B cell (primary cell): Measurements from ENCODE around the gene UTP25. TPM values are rescaled to one million over a fixed set of nuclear protein-coding genes. Genes with fewer than 3 reads are reported as not detected.

Experiments used
- ATAC-seq: fragments of 200-7000 bp; cut with Tn5 transposase; one replicate; pipeline ENCODE4 v1.10.0; 2021; ENCODE audit warnings: low read depth, mild to moderate bottlenecking, moderate number of reproducible peaks, moderate library complexity
- CTCF ChIA-PET: fragments of 350-600 bp; sonication (Branson Sonifier 250); formaldehyde crosslinking; loops from one replicate; lab custom pipeline; 2021; ENCODE audit warnings: antibody characterized with exemption, inconsistent platforms; lab: Charles Lee
- POLR2A ChIA-PET: fragments of 350-600 bp; sonication (Branson Sonifier 250); formaldehyde crosslinking; loops from one replicate; lab custom pipeline; 2021; ENCODE audit warnings: antibody characterized with exemption; lab: Charles Lee
- DNase-seq: peaks from one replicate; pipeline ENCODE4 v3.0.0; 2013
- H2AFZ ChIP-seq: 2 replicates; pipeline ENCODE4 v1.6.1; 2012; ENCODE audit warnings: mild to moderate bottlenecking, low read depth, low read length; ENCODE audit not compliant: insufficient read depth, poor library complexity, severe bottlenecking
- H3K27ac ChIP-seq, 2 donors: 1 replicate in 1 of 2; 2 replicates in 1 of 2; pipeline ENCODE4 v1.5.1; 2012 to 2013; ENCODE audit warnings: low read length in 2 of 2, mild to moderate bottlenecking in 2 of 2, moderate library complexity in 1 of 2
- H3K27me3 ChIP-seq, 4 experiments: fragments of 200-600 bp in 1 of 4; sonication (generic) in 1 of 4; replicated peaks in 1 of 4; 1 replicate in 2 of 4; 2 replicates in 2 of 4; pipeline versions ENCODE4 v1.6.1 to v1.7.0; 2013 to 2016; ENCODE audit warnings: low read length in 3 of 4, mild to moderate bottlenecking in 2 of 4, mixed read lengths in 1 of 4, moderate library complexity in 1 of 4; ENCODE audit not compliant: insufficient read depth in 4 of 4, control insufficient read depth in 3 of 4; ENCODE audit errors: control extremely low read depth in 1 of 4
- H3K36me3 ChIP-seq, 2 experiments: replicated peaks in 1 of 2; 1 replicate in 1 of 2; 2 replicates in 1 of 2; pipeline versions ENCODE4 v1.6.1 to v1.7.1; 2013; ENCODE audit warnings: low read length in 1 of 2; ENCODE audit not compliant: insufficient read depth in 2 of 2, control insufficient read depth in 1 of 2; ENCODE audit errors: control extremely low read depth in 1 of 2, extremely low read depth in 1 of 2
- H3K4me1 ChIP-seq, 2 donors: fragments of 200-600 bp in 1 of 2; sonication (generic) in 1 of 2; 1 replicate in 1 of 2; 2 replicates in 1 of 2; pipeline versions ENCODE4 v1.5.1 to v1.6.1; 2013 to 2017; ENCODE audit warnings: low read length in 2 of 2; ENCODE audit not compliant: control insufficient read depth in 2 of 2, insufficient read depth in 2 of 2
- H3K4me2 ChIP-seq: replicated peaks from 2 replicates; pipeline ENCODE3; 2012; ENCODE audit warnings: mild to moderate bottlenecking, low read depth, low read length; ENCODE audit not compliant: poor library complexity, severe bottlenecking
- H3K4me3 ChIP-seq, 5 experiments: fragments of 200-600 bp in 1 of 5; sonication (generic) in 1 of 5; 1 replicate in 3 of 5; 2 replicates in 2 of 5; pipeline versions ENCODE4 v1.5.1 to v1.7.0; 2011 to 2016; ENCODE audit warnings: low read length in 4 of 5, mild to moderate bottlenecking in 4 of 5, low read depth in 2 of 5, control low read depth in 1 of 5, moderate library complexity in 1 of 5; ENCODE audit not compliant: insufficient read depth in 1 of 5; ENCODE audit errors: control extremely low read depth in 1 of 5, extremely low read depth in 1 of 5
- H3K79me2 ChIP-seq: fragments of 200-600 bp; sonication (generic); one replicate; pipeline ENCODE4 v1.6.0; 2016; ENCODE audit warnings: low read length; ENCODE audit not compliant: control insufficient read depth, insufficient read depth
- H3K9ac ChIP-seq: fragments of 200-600 bp; sonication (generic); 2 replicates; pipeline ENCODE4 v1.6.1; 2017; ENCODE audit warnings: mild to moderate bottlenecking, low read length, moderate library complexity
- H3K9me3 ChIP-seq, 3 donors: one replicate each; pipeline versions ENCODE4 v1.6.1 to v1.7.1; 2013; ENCODE audit warnings: low read length in 2 of 3; ENCODE audit not compliant: control insufficient read depth in 2 of 3, insufficient read depth in 1 of 3; ENCODE audit errors: control extremely low read depth in 1 of 3
- H4K20me1 ChIP-seq: 2 replicates; pipeline ENCODE4 v1.6.0; 2012; ENCODE audit warnings: mild to moderate bottlenecking, low read length; ENCODE audit not compliant: insufficient read depth, control insufficient read depth, poor library complexity, severe bottlenecking
- H3K27ac Mint-ChIP-seq: one replicate; pipeline ENCODE4 v1.8.0; 2021; ENCODE audit warnings: mixed read lengths
- H3K27me3 Mint-ChIP-seq: one replicate; pipeline ENCODE4 v1.8.0; 2021; ENCODE audit warnings: mixed read lengths
- H3K4me1 Mint-ChIP-seq: one replicate; pipeline ENCODE4 v1.8.0; 2021; ENCODE audit warnings: mixed read lengths
- H3K4me3 Mint-ChIP-seq: one replicate; pipeline ENCODE4 v1.8.0; 2021; ENCODE audit warnings: mixed read lengths
- H3K9me3 Mint-ChIP-seq: one replicate; pipeline ENCODE4 v1.8.0; 2022; ENCODE audit warnings: mixed read lengths; ENCODE audit not compliant: insufficient read depth
- CTCF ChIP-seq: fragments of 200-600 bp; IDR thresholded peaks from one replicate; pipeline ENCODE4 v1.8.0; 2022; ENCODE audit warnings: antibody characterized with exemption, mild to moderate bottlenecking
- EZH2 ChIP-seq: IDR thresholded peaks from 2 replicates; pipeline ENCODE4 v1.6.1; 2012; ENCODE audit warnings: borderline replicate concordance, low read depth, mild to moderate bottlenecking, moderate library complexity, low read length; ENCODE audit not compliant: insufficient read depth, poor library complexity, severe bottlenecking
- WGBS: methylation state at CpG from one replicate; pipeline ENCODE4 v1.1.5; 2013; ENCODE audit warnings: missing lambda C conversion rate; ENCODE audit not compliant: insufficient coverage; 5-methylcytosine and 5-hydroxymethylcytosine counted together
- intact Hi-C: fragments of 100-400 bp; cut with micrococcal nuclease; formaldehyde crosslinking; loops from one replicate; pipeline ENCODE4 v1.10.0; 2022
- polyA plus RNA-seq: library from polyadenylated mRNA; depleted of rRNA; stranded (reverse); fragments of >200 nt; gene quantifications from 2 replicates; pipeline ENCODE4 v1.2.3, GENCODE V29; 2012
- total RNA-seq, 2 donors: library from RNA; stranded (reverse); fragments of 120-200 nt in 1 of 2; gene quantifications; 1 replicate in 1 of 2; 2 replicates in 1 of 2; pipeline versions ENCODE4 v1.2.3 to v1.2.4, GENCODE V29; 2013 to 2022

Gene UTP25
- total and polyA plus RNA-seq, 2 donors (not counting 1 experiment from before 2014, with no cell fraction given) = 6.2 to 16.6 TPM

- no peak overlapping the region for H3K27ac ChIP-seq
- WGBS = no CpG with 5 or more reads among the region's 1 CpG
- POLR2A ChIA-PET = no interaction called here
These were observed 24.2 kb upstream of the UTP25 start for GRCh38 chr1:209803568-209803967.

More at GRCh38 chr1:209803568-209803967, 24.2 kb upstream of the UTP25 start:
- H3K27ac Mint-ChIP-seq = no peak overlapping the region
- Histone ChIP-seq H3K79me2 (no peaks in the 10 kb centered on the region), H3K9me3 (peaks cover 0 to 8% (median 0%) of the 10 kb centered on the region in 3 donors), H3K4me1 (peaks cover 10 to 13% of the 10 kb centered on the region in 2 donors), H3K9ac (no peak overlapping the region), H4K20me1 (no peaks in the 10 kb centered on the region), H2AFZ (no peak overlapping the region), H3K4me2 (no peak overlapping the region), H3K27me3 (peaks cover 0 to 18% (median 9%) of the 10 kb centered on the region in 4 experiments), H3K36me3 (no peaks in the 10 kb centered on the region), H3K4me3 (no peak overlapping the region)
- no peak for DNase-seq
- CTCF ChIA-PET = no interaction called here
- intact Hi-C loops = no loop called here
- no peak for ATAC-seq
- H3K4me1 Mint-ChIP-seq = peaks cover 11% of the 10 kb centered on the region
- no peaks in the 10 kb centered on the region for H3K9me3 Mint-ChIP-seq
- TF ChIP-seq CTCF (no peak), EZH2 (no peak)
- H3K4me3 Mint-ChIP-seq = no peak overlapping the region
- peaks cover 14% of the 10 kb centered on the region for H3K27me3 Mint-ChIP-seq
